ENCODE data around the gene PCNX1.

DNA sequence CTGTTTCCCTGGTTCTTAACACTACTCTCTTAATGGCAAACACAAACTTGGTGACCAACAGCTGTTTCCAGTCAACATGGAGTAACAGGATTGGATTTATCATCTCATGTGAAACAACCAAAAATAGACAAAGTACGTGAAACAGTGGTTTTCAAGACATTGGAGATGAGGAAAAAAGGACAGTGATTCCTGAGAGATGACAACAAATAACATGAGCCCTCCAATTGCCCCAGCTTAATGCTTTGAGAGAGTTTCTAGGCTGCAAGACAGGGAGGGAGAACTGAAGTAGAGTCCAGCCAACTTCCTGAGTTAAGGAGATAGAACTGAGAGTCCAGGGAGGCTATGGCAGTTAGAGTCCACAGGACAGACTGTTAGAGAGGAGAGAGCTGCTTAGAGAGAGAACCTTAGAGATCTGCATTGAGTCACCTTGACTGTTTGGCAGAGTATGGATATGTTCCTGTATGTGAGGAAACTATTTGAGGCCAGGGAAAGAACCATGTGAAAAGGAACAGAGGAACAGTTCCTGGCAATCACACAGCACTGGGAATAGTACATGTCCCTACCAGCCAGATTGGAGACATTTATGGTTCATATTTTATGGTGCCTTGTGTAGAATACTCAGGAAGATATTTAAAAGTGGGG, 106.4 kb downstream of the PCNX1 start:
- TF ChIP-seq, protein P1, sequence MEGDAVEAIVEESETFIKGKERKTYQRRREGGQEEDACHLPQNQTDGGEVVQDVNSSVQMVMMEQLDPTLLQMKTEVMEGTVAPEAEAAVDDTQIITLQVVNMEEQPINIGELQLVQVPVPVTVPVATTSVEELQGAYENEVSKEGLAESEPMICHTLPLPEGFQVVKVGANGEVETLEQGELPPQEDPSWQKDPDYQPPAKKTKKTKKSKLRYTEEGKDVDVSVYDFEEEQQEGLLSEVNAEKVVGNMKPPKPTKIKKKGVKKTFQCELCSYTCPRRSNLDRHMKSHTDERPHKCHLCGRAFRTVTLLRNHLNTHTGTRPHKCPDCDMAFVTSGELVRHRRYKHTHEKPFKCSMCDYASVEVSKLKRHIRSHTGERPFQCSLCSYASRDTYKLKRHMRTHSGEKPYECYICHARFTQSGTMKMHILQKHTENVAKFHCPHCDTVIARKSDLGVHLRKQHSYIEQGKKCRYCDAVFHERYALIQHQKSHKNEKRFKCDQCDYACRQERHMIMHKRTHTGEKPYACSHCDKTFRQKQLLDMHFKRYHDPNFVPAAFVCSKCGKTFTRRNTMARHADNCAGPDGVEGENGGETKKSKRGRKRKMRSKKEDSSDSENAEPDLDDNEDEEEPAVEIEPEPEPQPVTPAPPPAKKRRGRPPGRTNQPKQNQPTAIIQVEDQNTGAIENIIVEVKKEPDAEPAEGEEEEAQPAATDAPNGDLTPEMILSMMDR (IDR thresholded peaks at IDR 0.05) = no peak
- TF ChIP-seq EP300 (IDR thresholded peaks at IDR 0.05) = no peak

Measured in tibial nerve (tissue), 4 donors.